Stimulated activated naive CD8-positive, alpha-beta T cell treated with anti-CD3 and anti-CD28 coated beads, Interleukin-15, Interleukin-2, amounts not matched to agents 100 U/mL and 50 U/mL, for 24 hours (primary cell): ENCODE measurements around the gene STK31.
"Not testable (repeated sequence)": the region's sequence is repeated elsewhere in the genome, so short reads cannot be mapped to it uniquely, and the experiment has no call there.

Experiments
- ATAC-seq: fragments of 150-1000 bp; cut with Tn5 transposase; one replicate; pipeline ENCODE4 v1.10.0; 2021
- DNase-seq: peaks from one replicate; pipeline ENCODE4 v3.0.0; 2021

The STK31 gene

GRCh38 chr7:23791721-23792120 lies 81.7 kb downstream of the STK31 start:
- DNase-seq, result no peak
- ATAC-seq, result no peak

- DNase-seq (no peak), ATAC-seq (no peak)
These were observed 92.8 kb downstream of the STK31 start for GRCh38 chr7:23802720-23803397.

GRCh38 chr7:23804707-23805106 lies 94.7 kb downstream of the STK31 start:
- ATAC-seq, result no peak

GRCh38 chr7:23808421-23808820 lies 98.4 kb downstream of the STK31 start:
- DNase-seq, result no peak
- ATAC-seq, result no peak

More at GRCh38 chr7:23804707-23805106, 94.7 kb downstream of the STK31 start:
- no peak for DNase-seq

GRCh38 chr7:23810099-23810498 lies 100.1 kb downstream of the STK31 start:
- DNase-seq, result no peak
- no peak for ATAC-seq

- ATAC-seq, result no peak
- no peak for DNase-seq
These were observed 101.5 kb downstream of the STK31 start for GRCh38 chr7:23811540-23811939.

GRCh38 chr7:23828125-23828524 lies 118.1 kb downstream of the STK31 start:
- DNase-seq, ATAC-seq: not testable (repeated sequence)

- not testable (repeated sequence) for DNase-seq, ATAC-seq
These were observed 122.7 kb downstream of the STK31 start for GRCh38 chr7:23832733-23833132.

- DNase-seq (no peak), ATAC-seq (no peak)
These were observed 123.4 kb downstream of the STK31 start for GRCh38 chr7:23833405-23833804.

GRCh38 chr7:23844837-23845236 lies 134.8 kb downstream of the STK31 start:
- DNase-seq, ATAC-seq: not testable (repeated sequence)

GRCh38 chr7:23852135-23852534 lies 142.1 kb downstream of the STK31 start:
- ATAC-seq, result no peak
- no peak for DNase-seq

GRCh38 chr7:23852988-23853387 lies 143.0 kb downstream of the STK31 start:
- DNase-seq (no peak), ATAC-seq (no peak)

GRCh38 chr7:23863209-23863787 lies 153.3 kb downstream of the STK31 start:
- ATAC-seq (no peak), DNase-seq (peak; percentile 19)

GRCh38 chr7:23864973-23865372 lies 155.0 kb downstream of the STK31 start:
- no peak for DNase-seq
- ATAC-seq, result peak; percentile 46

- ATAC-seq, result no peak
- DNase-seq, result no peak
These were observed 163.3 kb downstream of the STK31 start for GRCh38 chr7:23873306-23873705.

GRCh38 chr7:23876526-23876925 lies 166.5 kb downstream of the STK31 start:
- not testable (repeated sequence) for ATAC-seq, DNase-seq
